ENCODE data around the gene RPLP2.

Gene RPLP2

DNA sequence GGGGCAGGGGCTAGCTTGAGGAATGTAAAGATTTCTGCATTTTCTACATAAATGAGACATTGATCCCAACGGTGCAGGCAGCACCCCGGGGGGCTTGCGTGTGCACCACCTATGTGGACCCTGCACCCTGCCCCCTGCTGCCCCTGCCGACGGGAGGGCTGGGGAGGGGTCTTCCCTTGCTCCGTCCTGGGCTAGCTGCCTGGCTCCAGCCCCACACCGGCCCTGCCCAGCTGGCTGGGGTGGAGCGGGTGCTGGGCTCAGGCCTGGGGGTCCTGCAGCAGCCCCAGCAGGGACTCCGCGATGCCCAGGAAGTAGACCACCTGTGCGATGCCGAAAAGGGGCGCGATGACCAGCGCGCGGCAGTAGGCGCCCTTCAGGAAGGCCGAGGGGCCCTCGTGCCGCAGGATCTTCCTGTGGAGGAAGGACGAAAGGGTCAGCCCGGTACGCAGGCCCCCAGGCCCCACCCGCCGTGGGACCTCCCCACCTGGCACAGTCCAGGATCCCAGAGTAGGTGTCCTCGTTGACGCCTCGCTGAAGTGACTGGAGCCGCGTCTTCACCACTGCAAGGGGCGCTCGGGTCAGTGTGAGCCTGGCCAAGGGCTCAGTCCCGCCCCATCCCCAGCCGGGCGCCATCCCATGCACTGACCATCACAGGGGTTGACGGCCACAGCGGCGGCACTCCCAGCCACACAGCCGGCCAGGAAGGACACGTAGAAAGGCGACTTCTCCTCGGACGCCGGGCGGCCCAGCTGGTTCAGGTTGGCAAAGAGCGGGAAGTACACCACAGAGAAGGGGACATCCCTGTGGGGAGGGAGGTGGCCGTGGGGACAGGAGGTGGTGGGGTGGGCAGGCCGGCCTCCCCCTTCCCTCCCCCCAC is 17.9 kb upstream of the RPLP2 start:
- DNase-seq (ENCODE audit: low read depth in 2 of 2) = no peak

DNA sequence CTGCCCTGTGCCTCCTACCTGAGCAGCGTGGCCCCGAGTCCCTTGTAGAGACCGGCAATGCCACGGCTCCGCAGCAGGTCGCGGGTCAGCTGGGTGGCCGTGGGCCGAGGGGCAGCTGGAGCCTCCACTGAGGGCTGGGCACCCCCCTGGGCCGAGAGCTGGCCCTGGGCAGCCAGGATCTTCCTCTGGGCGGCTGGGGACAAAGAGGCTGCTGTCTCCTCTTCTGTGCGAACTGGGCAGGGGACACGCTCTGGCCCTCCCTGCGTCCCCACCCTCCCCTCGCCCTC is 17.3 kb upstream of the RPLP2 start:
- DNase-seq (ENCODE audit: low read depth in 2 of 2) = no peak

DNA sequence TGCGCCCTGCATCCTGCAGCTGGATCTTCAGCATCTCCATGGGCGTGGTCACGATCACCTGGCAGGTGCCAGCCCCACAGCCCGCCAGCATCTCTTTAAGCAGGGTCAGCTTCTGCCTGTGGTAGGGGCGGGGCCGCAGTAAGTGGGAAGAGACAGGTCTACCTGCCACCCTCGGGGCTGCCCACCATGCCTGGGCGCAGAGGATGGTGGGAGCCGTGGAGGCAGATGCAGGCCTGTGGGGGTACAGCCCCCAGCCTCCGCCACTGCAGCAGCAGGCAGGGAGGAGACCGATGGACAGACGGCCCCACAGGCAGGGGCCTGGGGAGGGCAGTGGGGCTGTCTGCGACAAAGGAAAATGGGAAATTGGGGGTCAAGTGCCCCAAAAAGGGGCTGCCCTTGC is 16.9 kb upstream of the RPLP2 start:
- DNase-seq (ENCODE audit: low read depth in 2 of 2) = no peak

DNA sequence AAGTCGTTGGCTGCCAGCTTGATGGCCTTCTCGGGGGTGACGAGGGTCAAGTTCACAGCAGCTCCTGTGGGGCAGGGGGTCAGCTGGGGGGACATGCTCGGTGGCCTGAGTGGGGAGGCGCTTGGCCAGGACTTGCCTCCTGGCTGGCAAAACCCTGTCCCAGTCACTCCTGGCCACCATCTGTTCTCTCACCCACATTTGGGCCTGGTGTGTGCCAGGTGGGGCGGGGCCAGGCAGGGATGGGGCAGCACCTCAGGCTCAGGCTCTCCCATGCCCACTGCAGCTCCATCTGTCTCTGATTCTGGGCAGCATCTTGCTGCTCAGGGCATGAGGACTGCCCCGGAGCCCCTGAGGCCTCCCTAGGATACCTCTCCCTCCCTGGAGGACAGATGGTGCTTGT is 16.2 kb upstream of the RPLP2 start:
- no peak for DNase-seq (ENCODE audit: low read depth in 2 of 2)

DNA sequence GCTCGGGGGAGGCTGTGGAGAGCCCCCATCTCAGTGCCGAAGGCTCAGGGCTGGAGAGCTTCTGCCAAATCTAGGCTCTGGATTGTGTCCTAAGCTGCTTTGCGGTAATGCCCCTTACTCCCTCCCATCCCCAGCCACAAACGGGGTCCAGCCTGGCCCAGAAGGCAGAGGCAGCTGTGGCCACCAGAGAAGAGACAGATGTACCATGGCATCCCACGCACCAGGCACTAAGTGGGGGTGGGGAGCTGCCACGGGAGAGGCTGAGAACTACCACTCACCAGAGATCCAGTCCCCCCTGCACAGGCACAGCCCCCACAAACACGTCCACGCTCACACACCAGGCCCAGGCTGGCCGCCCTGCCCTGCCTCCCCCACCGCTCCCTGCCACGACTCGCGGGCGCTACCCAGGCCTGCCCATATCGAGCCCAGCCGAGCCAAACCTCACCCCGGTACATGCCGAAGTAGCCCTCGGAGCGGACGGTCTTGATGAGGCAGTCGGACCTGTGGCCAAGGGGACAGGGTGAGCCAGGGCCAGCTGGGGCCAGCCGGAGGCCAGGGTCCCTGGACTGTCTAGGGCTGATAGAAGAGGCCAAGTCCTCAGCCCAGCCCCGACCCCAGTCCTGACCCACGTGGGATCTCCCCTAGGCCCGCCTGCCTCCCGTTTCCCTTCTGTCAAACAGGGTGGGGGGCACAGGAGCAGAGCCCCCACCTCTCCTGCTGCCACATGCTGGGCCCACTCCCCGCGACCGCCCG is 15.6 kb upstream of the RPLP2 start:
- no peak for DNase-seq (ENCODE audit: low read depth in 2 of 2)

DNA sequence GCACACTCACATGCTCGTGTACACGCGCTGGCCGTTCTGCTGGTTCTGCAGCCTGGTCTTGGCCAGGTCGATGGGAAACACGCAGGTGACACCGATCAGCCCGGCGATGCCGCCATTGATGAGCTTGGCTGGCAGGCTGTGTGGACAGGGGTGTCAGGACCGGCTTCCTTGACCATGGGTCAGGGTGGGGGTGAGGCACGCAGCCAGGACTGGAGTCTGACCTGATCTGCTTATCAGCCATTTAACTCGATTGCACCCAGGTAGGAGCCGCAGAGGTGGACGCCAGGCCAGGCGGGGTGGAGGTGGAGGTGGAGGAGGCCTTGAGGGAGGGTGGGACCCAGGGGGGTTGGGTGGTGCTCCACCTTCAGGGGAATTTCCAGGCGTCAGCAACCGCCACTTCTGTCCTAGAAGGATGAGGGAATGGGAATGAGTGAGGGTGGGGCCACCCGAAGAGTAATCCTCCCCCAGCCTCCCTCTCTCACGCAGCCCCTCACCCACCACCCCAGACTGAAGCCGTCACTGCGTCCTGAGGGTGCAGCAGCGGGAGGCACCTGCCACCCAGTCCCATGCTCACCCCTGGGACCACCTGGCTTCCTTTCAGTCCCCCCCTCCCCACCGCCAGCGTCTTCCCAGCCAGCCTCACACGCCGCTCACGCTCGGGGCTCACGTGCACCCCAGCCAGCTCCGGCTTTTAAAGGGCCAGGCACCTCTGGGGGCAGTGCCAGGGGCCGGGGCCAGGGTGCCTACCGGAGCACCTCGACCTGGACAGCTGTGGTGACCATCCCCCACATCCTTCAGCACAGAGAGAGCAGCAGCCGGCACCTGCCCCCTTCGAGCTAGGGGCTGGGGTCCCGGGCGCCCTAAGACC is 14.8 kb upstream of the RPLP2 start:
- no peak for DNase-seq (ENCODE audit: low read depth in 2 of 2)

DNA sequence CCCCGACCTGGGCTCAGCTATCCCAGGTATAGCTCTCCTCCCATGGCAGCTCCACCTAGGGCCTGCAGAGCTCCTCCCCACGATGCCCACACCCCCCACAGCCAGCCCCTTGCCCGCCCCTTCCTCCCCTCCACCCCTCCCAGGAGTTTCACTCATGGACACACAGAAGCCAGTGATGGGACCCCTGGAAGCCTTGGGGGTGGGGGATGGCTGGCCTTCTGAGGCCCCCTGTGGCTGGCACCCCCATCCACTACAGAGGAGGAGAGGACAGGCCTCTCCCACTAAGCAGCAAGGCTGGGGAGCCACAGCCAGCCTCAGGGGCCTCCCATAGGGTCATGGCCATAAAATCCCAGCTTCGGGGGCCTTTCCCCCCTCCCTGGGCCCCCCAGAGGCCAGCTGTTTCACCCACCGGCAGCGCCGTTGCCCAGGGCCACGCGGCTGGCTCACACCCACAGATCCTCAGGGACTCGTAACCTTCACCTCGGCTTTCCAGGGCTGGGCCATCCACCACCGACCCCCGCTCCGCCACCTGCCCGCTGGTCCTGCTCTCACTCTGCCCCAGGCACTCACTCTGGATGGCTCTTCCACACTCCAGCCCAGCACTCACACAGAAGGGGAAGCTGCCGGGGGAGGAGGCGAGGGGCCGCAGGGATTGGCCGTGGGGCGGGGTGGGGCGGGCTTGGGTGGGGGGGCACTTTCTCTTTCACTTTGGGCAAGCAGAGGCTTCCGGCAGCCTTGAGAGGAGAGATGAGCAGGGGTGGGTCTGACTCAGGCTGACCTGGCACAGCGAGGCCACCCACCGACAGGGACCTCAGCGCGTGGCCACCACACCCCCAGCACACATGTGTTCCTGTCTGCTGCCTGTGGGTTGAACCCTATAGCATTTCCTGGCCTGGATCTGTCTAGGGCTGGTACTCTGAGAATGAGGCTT is 13.9 kb upstream of the RPLP2 start:
- DNase-seq (ENCODE audit: low read depth in 2 of 2) = peak; percentile 67 to 81

DNA sequence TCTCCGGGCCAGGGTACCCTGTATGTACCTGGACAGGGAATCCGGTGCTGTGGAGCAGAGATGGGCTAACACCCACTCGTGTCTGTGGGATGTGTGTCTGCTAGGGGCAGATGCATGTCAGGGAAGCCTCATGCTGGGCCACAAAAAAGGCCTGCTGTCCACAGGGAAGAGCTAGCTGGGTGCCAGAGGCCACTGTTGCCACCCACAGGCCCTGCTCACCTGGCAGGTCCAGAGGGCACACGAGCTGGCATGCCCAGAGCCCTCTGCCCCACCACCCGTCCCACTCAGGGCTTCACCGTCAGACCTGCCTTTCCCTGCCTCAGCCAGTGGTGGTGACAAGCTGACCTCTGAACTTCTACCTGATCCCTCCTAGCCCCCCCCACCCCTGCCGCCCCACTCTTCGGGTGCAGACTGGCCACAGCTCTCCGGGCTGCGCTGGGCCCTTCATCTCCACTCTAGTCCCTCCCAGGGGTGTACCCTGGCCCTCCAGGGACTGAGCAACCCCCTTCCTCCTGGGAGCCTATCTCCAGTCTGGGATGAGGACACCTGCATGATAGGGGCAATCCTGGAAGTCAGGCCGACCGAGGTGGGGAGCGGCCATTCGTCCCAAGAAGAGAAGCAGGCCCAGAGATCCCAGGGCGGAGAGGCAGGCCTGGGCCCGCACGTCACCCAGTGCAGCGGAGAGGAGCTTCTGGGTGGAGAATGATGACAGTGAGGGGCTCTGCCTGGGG is 13.0 kb upstream of the RPLP2 start:
- DNase-seq (ENCODE audit: low read depth in 2 of 2) = no peak

DNA sequence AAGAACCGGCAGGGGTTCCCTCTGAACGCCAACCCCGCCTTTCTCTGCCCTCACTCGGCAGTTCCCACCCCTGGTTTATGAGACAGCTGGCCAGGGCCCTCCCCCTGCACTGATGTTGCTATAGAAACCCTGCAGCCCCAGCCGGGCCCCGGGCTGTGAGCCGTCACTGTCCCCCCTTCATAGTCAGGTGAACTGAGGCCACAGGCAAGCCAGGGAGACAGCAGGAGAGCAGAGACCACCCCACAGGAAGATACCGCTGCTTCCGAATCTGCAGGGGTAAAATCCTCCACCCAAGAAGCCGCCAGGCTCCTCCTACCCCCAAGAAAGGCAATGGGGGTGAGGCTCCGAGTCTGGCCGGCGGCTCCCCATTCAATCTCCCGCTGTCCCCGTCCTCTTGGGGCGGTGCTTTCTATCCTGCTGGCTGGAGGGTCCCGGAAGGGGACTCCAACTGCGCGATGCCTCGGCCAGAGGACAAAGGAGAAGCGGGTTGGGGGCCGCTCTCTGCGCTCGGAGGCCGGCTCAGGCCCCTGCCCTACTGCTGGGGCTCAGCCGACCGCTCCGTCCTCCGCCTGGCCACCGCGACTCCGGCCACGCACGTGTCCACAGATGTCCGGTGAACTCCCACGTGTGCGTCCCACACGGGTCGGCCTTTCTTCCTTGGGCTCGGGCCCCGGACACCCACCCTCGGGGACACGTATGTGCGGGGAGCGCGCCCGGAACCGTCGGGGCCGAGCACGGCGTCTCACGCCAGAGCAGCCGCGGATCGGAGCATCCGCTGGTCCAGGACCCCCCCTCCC is 12.3 kb upstream of the RPLP2 start:
- DNase-seq (ENCODE audit: low read depth in 2 of 2) = peak; percentile 52 to 74

DNA sequence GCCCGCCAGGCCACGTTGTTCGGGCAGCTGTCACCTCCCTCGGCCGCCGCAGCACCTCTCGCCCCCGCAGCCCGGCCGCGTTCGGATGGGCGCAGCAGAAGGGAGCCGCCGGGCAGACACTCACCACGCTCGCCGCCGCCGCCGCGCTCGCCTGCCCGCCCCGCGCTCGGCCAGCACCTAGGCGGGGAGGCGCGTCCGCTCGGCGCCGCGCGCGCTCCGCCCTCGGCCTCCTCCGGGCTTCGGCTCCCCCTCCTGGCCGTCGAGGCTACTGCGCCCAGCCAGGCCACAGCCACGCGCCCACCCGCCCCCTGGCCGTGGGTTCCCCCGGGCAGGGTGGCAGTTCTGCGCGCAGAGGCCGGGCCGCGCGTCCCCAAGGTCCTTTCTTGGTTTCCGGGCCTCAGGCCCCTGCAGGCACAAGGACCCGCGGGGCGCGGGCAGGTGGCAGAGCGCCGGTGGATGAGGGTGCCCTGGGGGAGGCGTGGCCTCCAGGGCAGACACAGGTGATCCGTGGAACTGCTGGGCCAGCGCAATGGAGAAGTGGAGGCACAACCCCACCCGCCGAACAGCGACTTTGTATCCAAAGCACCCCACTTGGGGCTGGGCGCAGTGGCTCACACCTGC is 11.6 kb upstream of the RPLP2 start, which contains the start of gene SLC25A22:
Gene SLC25A22 (minus strand): TSS at position 189 of the 621 bp plus-strand sequence. CDS start 3,275 bp downstream, outside the sequence.
- peak; percentile 64 to 81 for DNase-seq (ENCODE audit: low read depth in 2 of 2)

DNA sequence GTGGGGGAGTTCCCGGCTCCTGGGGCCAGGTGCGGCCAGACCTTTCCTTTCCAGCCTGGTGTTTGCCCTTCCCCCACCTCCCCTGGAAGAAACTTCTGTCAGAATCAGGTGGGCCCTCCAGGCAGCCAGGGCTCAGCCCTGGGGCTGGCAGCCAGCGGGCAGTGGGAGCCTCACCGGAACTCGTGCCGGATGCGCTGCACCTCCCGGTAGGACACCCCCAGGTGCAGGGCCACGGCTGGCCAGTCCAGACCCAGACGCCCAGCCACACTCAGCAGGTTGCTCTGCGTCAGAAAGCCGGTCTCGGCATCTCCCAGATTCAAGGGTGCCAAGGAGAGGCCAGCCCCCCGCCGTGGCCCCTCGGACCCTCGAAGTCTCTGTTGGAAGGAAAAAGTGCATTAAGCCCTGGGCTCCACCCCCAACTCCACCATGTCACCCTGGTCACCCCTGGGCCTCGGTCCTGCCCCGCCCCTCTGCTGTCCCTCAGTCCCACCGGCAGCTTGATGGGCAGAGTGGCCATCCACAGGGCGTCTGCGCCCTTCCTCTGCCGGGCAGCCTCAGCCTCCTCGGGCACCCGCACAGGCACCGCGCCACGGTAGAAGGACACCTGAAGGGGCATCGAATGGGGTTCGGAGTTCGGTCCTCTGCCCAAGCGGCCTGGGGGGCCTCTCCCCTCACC is 10.0 kb upstream of the RPLP2 start:
- no peak for DNase-seq (ENCODE audit: low read depth in 2 of 2)

DNA sequence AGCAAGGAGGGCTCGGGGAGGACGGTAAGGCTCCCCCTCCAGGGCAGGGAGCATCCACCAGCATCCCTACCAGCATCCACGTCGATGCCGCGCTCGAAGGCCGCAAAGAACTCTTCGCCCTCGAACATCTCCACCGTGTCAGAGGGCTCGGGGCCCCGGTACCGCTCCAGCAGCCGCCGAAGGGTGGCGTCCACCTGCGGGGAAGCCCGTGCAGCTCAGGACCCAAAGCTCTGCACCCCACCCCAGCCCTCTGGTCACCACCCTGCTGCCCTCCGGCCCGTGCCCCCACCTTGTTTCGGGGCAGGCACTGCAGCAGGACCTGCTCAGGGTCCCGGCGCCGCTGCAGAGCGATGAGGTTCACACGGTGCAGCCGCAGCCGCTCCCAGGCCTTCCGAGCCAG is 9.3 kb upstream of the RPLP2 start:
- no peak for DNase-seq (ENCODE audit: low read depth in 2 of 2)

DNA sequence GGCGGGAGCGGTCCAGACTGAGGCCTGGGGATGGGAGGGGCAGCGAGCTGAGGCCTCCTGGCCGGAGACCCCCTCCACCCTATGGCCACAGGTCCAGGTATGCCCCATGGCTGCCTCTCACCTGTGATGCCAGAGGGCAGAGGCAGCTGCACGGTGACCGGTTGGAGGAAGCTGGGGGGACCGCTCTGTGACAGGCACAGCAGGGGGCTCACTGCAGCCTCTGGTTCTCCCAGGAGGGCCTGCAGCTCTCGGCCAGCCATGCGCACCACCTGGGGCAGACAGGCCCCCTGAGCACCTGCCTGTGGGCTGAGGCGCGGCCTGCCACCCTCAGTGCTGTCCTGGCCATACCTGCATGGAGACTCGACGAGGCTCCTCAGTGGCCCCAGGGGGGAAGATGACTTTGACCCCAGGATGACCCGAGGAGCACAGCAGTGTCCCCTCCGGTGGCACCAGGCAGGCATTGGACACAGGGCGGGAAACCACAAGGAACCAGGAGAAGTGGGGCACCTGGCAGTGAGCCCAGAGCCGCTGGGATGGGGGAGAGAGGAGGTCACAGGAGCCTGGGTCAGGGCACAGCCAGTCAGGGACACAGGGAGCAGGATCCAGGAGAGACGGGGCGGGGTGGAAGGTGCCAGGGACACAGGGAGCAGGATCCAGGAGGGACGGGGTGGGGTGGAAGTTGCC is 8.5 kb upstream of the RPLP2 start:
- DNase-seq (ENCODE audit: low read depth in 2 of 2) = no peak

DNA sequence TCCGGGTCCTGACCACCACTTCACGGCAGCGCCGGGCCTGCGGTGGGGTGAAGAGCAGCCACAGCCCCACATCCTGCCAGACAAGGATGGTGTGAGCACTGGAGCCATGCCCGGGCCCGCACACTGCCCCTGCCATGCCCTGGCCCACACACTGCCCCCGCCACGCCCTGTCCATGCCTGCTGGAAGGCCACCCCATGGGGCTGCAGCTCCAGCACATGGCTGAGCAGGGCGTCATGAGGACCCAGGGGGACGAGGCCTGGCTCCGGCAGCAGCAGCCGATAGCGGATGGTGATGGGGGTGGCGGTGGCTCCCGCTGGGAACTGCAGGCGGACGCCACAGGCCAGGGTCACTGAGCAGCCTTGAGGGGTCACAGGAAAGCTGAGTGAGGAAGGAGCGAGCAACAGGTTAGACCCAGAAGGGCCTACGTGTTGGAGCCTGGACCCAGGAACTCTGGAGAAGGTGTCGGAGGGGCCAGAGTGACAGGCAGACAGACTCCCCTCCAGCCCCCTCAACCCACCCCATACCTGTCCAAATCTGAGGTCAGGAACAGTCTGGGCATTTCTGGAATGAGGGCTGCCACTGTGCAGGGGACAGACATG is 7.6 kb upstream of the RPLP2 start:
- no peak for DNase-seq (ENCODE audit: low read depth in 2 of 2)

DNA sequence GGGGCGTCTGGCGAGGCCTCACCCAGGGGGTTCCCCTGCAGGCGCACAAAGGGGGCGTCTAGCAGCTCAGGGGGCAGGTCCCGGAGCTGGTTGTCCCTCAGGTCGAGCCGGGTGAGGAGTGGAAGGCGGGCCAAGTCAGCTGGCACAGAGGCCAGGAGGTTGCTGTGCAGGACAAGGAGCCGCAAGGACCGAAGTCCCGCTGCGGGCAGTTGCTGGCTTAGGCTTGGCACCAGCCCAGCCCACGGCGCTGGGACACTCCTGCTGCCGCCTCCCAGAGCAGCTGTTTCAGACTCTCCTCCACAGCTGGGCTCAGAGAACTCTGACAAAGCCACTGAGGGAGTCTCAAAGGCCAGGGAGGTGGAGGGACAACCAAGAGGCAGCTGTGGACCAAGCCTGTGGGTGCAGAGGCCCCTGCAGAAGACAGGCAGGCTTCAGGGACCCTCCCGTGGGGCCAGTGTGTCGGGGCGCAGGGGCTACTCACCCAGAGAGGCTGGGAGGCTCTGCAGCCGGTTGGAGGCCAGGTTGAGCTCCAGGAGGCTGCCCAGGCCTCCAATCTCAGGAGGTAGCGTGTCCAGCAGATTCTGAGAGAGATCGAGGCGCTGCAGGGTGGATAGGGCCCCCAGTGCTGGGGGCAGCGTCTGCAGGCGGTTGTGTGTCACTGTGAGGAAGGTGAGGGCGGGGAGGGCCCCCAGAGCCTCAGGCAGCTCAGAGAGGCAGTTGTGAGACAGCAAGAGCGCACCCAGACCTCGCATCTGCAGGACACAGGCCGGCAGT is 6.9 kb upstream of the RPLP2 start:
- no peak for DNase-seq (ENCODE audit: low read depth in 2 of 2)

DNA sequence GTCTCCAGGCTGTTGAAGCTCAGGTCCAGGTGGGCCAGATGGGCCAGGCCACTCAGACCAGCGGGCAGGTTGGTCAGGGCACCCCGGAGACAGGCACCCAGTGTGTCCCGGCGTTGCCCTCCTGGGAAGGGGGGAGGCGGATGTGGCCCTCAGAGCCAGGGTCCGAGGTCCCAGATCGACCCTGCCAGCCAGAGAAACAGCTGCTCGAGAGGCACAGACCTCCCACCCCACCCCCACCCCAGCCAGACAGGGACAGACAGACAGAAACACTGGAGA is 6.4 kb upstream of the RPLP2 start:
- no peak for DNase-seq (ENCODE audit: low read depth in 2 of 2)
